GM12864 (cell line): Measurements from ENCODE around the gene ST6GALNAC1.
"Not testable (repeated sequence)": the region's sequence is repeated elsewhere in the genome, so short reads cannot be mapped to it uniquely, and the experiment has no call there.

Experiments used
- DNase-seq: peaks from one replicate; pipeline ENCODE4 v3.0.0-alpha.2; 2011; ENCODE audit warnings: low read depth
- H3K4me3 ChIP-seq: 2 replicates; pipeline ENCODE4 v1.5.1; 2011; ENCODE audit warnings: mild to moderate bottlenecking, low read depth, low read length, control low read depth
- CTCF ChIP-seq: IDR thresholded peaks from 2 replicates; pipeline ENCODE4 v1.5.1; 2011; ENCODE audit warnings: low read depth, mild to moderate bottlenecking, moderate library complexity, low read length, control low read depth, inconsistent platforms; ENCODE audit errors: missing control alignments

Gene ST6GALNAC1

DNA sequence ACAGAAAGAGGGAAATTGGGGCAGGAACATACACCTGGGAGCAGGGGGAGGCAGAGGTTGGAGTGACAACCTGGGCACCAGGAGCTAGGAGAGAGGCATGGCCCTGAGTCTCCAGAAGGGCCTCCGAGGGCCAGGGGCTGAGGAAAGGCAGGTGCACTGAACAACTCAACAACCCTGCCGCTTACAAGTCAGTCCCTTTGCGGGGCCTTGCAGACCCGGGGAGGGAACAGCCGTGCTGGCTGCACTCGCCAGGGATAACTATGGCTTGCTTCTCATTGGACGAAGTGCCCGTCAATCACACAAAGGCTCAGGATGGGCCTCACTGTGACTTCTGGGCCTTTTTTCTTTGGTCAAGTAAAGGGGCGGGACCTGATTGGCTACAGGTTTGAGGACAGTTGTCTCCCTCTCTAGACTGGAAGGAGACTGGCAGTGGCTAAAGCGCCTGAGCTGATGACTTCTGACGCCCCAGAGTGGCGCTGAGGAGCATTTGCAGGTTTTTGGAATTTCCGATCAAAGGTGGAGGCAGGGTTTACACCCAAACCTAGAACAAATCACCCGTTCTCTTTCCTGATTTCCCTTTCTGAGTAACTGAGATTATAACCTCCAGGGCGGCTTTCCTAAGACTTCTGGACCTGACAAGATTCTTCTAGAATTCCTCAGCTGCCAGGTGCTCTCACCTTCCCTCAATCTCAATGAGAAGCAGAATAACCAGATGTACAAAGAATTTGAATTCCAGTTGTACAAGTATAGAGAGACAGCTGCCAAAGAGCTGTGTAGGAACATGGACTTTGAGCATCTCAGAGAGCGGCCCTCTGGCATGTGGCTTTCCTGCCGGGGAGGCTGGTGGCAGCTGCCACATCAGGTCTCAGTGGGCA is 30.3 kb downstream of the ST6GALNAC1 start:
- H3K4me3 ChIP-seq, result no peak overlapping the region
- DNase-seq, result no peak
- no peak for TF ChIP-seq CTCF

DNA sequence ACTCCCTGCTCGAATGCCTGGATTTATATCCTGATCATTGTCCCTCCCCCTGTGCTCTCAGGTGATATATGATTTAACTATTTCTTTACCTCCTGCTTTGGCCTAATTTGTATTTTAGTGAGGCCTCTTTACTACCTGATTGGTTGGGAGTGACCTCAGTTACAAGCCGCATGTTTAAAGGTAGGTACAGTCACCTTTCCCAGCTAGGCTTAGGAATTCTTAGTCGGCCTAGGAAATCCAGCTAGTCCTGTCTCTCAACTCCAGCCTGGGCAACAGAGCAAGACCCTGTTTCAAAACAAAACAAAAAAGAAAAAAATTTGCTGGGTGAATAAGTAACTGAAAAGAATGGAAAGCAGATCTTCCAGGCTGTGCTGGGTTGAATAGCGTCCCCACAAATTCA is 31.1 kb downstream of the ST6GALNAC1 start:
- H3K4me3 ChIP-seq, result no peak overlapping the region
- DNase-seq, result no peak
- TF ChIP-seq CTCF, result no peak

- DNase-seq, result no peak
- no peak for TF ChIP-seq CTCF
- no peak overlapping the region for H3K4me3 ChIP-seq
Measured at GRCh38 chr17:76611758-76612157, 31.8 kb downstream of the ST6GALNAC1 start.

DNA sequence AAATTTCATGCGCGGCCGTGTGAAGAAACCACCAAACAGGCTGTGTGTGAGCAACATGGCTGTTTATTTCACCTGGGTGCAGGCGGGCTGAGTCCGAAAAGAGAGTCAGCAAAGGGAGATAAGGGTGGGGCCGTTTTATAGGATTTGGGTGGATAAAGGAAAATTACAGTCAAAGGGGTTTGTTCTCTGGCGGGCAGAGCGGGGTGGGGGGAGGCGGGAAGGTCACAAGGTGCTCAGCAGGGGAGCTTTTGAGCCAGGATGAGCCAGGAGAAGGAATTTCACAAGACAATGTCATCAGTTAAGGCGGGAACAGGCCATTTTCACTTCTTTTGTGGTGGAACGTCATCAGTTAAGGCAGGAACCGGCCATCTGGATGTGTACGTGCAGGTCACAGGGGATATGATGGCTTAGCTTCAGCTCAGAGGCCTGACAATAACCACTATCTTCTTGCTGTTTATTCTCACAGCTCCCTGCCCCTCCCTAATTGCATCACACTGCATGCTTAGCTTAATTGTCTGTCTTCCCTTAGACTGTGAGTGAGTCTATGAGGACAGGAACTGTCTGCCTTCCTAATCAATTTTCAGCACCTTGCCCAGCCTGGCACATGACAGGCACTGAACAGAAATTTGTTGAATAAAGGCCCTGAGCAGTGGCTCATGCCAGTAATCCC is 32.3 kb downstream of the ST6GALNAC1 start:
- H3K4me3 ChIP-seq, result not testable (repeated sequence)

GRCh38 chr17:76606685-76607084 is 36.9 kb downstream of the ST6GALNAC1 start:
- not testable (repeated sequence) for H3K4me3 ChIP-seq, DNase-seq

More for the DNA sequence above, 32.3 kb downstream of the ST6GALNAC1 start:
- DNase-seq, result not testable (repeated sequence)

DNA sequence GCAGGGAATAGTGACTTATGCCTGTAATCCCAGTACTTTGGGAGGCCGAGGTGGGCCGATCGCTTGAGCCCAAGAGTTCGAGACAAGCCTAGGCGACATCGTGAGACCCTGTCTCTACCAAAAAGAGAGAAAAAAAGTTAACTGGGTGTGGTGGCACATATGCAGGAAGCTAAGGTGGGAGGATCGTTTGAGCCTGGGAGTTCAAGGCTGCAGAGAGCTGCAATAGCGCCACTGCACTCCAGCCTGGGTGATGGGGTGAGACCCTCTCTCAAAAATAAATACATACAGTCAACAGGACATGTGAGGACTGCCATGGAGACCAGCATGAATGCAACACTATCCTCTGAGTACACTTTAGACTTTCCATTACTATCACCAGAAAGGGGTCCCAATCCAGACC is 42.5 kb downstream of the ST6GALNAC1 start:
- no peak for DNase-seq
- H3K4me3 ChIP-seq, result no peak overlapping the region
- no peak for TF ChIP-seq CTCF

- TF ChIP-seq CTCF, result no peak
- DNase-seq, result no peak
Measured at GRCh38 chr17:76599694-76600460, 43.7 kb downstream of the ST6GALNAC1 start.

More at GRCh38 chr17:76599694-76600460, 43.7 kb downstream of the ST6GALNAC1 start:
- no peak overlapping the region for H3K4me3 ChIP-seq
